ENCODE data around the gene DHH.

DNA sequence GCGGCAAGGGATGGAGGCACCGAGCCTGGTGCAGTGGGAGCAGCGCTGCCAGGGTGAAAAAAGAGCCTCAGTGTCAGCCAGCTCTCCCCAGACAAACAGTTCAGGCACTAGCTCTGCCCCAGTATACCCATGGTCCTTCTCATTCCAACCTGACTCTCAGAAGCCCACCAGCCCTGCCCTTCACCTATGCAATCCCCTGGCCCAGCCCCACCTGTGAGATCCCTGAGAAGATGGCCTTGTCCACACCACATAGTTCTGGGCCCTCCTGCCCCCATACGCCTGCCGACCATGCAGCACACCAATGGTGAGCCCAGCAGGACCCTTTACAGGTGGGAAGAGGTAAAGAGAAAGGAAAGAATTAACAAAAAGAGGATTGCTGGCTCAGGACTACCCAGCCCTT, 40.5 kb downstream of the DHH start:
- TF ChIP-seq TAF1 (IDR thresholded peaks at IDR 0.05; ENCODE audit: borderline replicate concordance, insufficient read depth, low read length): no peak
- TF ChIP-seq, protein P1, sequence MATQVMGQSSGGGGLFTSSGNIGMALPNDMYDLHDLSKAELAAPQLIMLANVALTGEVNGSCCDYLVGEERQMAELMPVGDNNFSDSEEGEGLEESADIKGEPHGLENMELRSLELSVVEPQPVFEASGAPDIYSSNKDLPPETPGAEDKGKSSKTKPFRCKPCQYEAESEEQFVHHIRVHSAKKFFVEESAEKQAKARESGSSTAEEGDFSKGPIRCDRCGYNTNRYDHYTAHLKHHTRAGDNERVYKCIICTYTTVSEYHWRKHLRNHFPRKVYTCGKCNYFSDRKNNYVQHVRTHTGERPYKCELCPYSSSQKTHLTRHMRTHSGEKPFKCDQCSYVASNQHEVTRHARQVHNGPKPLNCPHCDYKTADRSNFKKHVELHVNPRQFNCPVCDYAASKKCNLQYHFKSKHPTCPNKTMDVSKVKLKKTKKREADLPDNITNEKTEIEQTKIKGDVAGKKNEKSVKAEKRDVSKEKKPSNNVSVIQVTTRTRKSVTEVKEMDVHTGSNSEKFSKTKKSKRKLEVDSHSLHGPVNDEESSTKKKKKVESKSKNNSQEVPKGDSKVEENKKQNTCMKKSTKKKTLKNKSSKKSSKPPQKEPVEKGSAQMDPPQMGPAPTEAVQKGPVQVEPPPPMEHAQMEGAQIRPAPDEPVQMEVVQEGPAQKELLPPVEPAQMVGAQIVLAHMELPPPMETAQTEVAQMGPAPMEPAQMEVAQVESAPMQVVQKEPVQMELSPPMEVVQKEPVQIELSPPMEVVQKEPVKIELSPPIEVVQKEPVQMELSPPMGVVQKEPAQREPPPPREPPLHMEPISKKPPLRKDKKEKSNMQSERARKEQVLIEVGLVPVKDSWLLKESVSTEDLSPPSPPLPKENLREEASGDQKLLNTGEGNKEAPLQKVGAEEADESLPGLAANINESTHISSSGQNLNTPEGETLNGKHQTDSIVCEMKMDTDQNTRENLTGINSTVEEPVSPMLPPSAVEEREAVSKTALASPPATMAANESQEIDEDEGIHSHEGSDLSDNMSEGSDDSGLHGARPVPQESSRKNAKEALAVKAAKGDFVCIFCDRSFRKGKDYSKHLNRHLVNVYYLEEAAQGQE (IDR thresholded peaks at IDR 0.05; ENCODE audit: insufficient read depth in 1 of 2, low read depth in 2 of 2, low read length in 2 of 2): no peak

Measured in PFSK-1 (cell line).